Right cardiac atrium (tissue), 5 donors: ENCODE results near the gene TNRC18. TPM values are rescaled to one million over a fixed set of nuclear protein-coding genes. Genes with fewer than 3 reads are reported as not detected.

Source experiments
- ATAC-seq, 2 donors: fragments of 200-7000 bp; cut with Tn5 transposase; one replicate each; pipeline versions ENCODE4 v1.8.0 to v1.9.1; 2020; ENCODE audit warnings: moderate library complexity in 2 of 2, mild to moderate bottlenecking in 1 of 2
- DNase-seq, 3 donors: peaks; one replicate each; pipeline ENCODE4 v3.0.0-alpha.2; 2020
- H3K27ac ChIP-seq: one replicate; pipeline ENCODE4 v1.5.1; 2013; ENCODE audit warnings: mild to moderate bottlenecking, low read length, control low read depth, moderate library complexity
- H3K27me3 ChIP-seq: one replicate; pipeline ENCODE4 v1.6.1; 2013; ENCODE audit not compliant: control insufficient read depth, insufficient read depth
- H3K4me1 ChIP-seq: one replicate; pipeline ENCODE4 v1.6.1; 2013; ENCODE audit warnings: low read length; ENCODE audit not compliant: control insufficient read depth, insufficient read depth
- H3K4me3 ChIP-seq: one replicate; pipeline ENCODE4 v1.5.1; 2013; ENCODE audit warnings: low read length, control low read depth
- H3K9me3 ChIP-seq: one replicate; pipeline ENCODE4 v1.6.1; 2013; ENCODE audit warnings: low read length; ENCODE audit not compliant: control insufficient read depth
- WGBS: extraction: QIAGEN DNeasy Blood & Tissue Kit; methylation state at CpG from one replicate; pipeline ENCODE4 v1.1.7; 2013; 5-methylcytosine and 5-hydroxymethylcytosine counted together
- intact Hi-C, 4 donors: fragments of 100-400 bp; cut with DNase I; formaldehyde crosslinking; loops; one replicate each; pipeline versions ENCODE4 v1.11.0 to v1.14.0; 2022 to 2023
- polyA plus RNA-seq: library from polyadenylated mRNA; stranded (reverse); fragments of 200-250 nt; gene quantifications from one replicate; pipeline ENCODE4 v1.2.3, GENCODE V29; 2013
- total RNA-seq, 4 donors: library from RNA; stranded (reverse); fragmentation: NEBNext Ultra II Directional; extraction: Animal tissue kit (Norgen Biotek cat#: 25700); gene quantifications; one replicate each; pipeline ENCODE4 v1.2.1, GENCODE V29; 2021
- donor health status: healthy with polysubstance abuse.
- donor health status: DM: no; HTN: yes; CAD: no.
- donor health status: DM: no; HTN: no; CAD: no.
- donor health status: DM: no; HTN: yes; CAD: no; lungs with severe emphysema.
- donor health status: DM: yes; HTN: yes; CAD: no.

Gene TNRC18
- total and polyA plus RNA-seq, 5 donors, result 33.1 to 46.6 (median 38.9) TPM

GRCh38 chr7:5458921-5459480, 35.4 kb upstream of the TNRC18 start:
- Histone ChIP-seq H3K9me3 (no peaks in the 10 kb centered on the region), H3K4me3 (no peak overlapping the region), H3K4me1 (no peaks in the 10 kb centered on the region), H3K27me3 (no peaks in the 10 kb centered on the region), H3K27ac (no peak overlapping the region)
- 94% methylated on average over 9 of the region's 9 CpGs for WGBS
- DNase-seq, result no peak
- ATAC-seq, result no peak
- intact Hi-C loops, result loop anchor here (10.0 kb wide), 3 partner anchors 94 to 224 kb away; no protein-coding TSS in a partner anchor

- intact Hi-C loops, result loop anchor here (10.0 kb wide), 3 partner anchors 92 to 222 kb away; no protein-coding TSS in a partner anchor
- no peak overlapping the region for H3K4me3 ChIP-seq
- no peaks in the 10 kb centered on the region for H3K4me1 ChIP-seq
- ATAC-seq, result no peak
- no peaks in the 10 kb centered on the region for H3K9me3 ChIP-seq
- DNase-seq, result no peak
- WGBS, result 48% methylated on average over 4 of the region's 4 CpGs
- no peaks in the 10 kb centered on the region for H3K27me3 ChIP-seq
- peak overlapping the region; percentile 0 for H3K27ac ChIP-seq
Measured at GRCh38 chr7:5457245-5457735, 33.7 kb upstream of the TNRC18 start.

GRCh38 chr7:5456409-5456808, 32.8 kb upstream of the TNRC18 start:
- DNase-seq, result no peak
- WGBS, result 95% methylated on average over 4 of the region's 4 CpGs
- no peaks in the 10 kb centered on the region for H3K27me3 ChIP-seq
- intact Hi-C loops, result loop anchor here (10.0 kb wide), 3 partner anchors 92 to 222 kb away; no protein-coding TSS in a partner anchor
- H3K9me3 ChIP-seq, result no peaks in the 10 kb centered on the region
- no peak overlapping the region for H3K27ac ChIP-seq
- no peak for ATAC-seq
- H3K4me3 ChIP-seq, result no peak overlapping the region
- no peaks in the 10 kb centered on the region for H3K4me1 ChIP-seq

GRCh38 chr7:5455581-5456219, 32.1 kb upstream of the TNRC18 start:
- DNase-seq (no peak), ATAC-seq (no peak)
- intact Hi-C loops, result loop anchor here (10.0 kb wide), 3 partner anchors 91 to 221 kb away; no protein-coding TSS in a partner anchor
- no peaks in the 10 kb centered on the region for H3K4me1 ChIP-seq
- 83% methylated on average over 22 of the region's 22 CpGs for WGBS
- no peak overlapping the region for H3K4me3 ChIP-seq
- H3K27ac ChIP-seq, result no peak overlapping the region
- H3K27me3 ChIP-seq, result no peaks in the 10 kb centered on the region
- no peaks in the 10 kb centered on the region for H3K9me3 ChIP-seq

GRCh38 chr7:5455175-5455574, 31.5 kb upstream of the TNRC18 start:
- no peak overlapping the region for H3K4me3 ChIP-seq
- H3K9me3 ChIP-seq, result no peaks in the 10 kb centered on the region
- no peaks in the 10 kb centered on the region for H3K27me3 ChIP-seq
- intact Hi-C loops, result loop anchor here (10.0 kb wide), 3 partner anchors 90 to 220 kb away; no protein-coding TSS in a partner anchor
- WGBS, result 84% methylated on average over 6 of the region's 6 CpGs
- no peak for DNase-seq
- H3K27ac ChIP-seq, result no peak overlapping the region
- ATAC-seq, result no peak
- H3K4me1 ChIP-seq, result no peaks in the 10 kb centered on the region

GRCh38 chr7:5454485-5454884, 30.9 kb upstream of the TNRC18 start:
- intact Hi-C loops, result loop anchor here (5.0 to 10.0 kb wide), 4 partner anchors 90 to 220 kb away; no protein-coding TSS in a partner anchor

GRCh38 chr7:5453566-5454075, 30.0 kb upstream of the TNRC18 start:
- DNase-seq (no peak), ATAC-seq (no peak)
- 73% methylated on average over 5 of the region's 5 CpGs for WGBS
- Histone ChIP-seq H3K4me3 (no peak overlapping the region), H3K4me1 (no peaks in the 10 kb centered on the region), H3K27ac (no peak overlapping the region), H3K9me3 (no peaks in the 10 kb centered on the region), H3K27me3 (no peaks in the 10 kb centered on the region)
- intact Hi-C loops, result loop anchor here (5.0 to 10.0 kb wide), 4 partner anchors 89 to 219 kb away; no protein-coding TSS in a partner anchor

More at GRCh38 chr7:5454485-5454884, 30.9 kb upstream of the TNRC18 start:
- Histone ChIP-seq H3K4me3 (no peak overlapping the region), H3K27me3 (no peaks in the 10 kb centered on the region), H3K27ac (no peak overlapping the region), H3K4me1 (no peaks in the 10 kb centered on the region), H3K9me3 (no peaks in the 10 kb centered on the region)
- WGBS, result 92% methylated on average over 8 of the region's 8 CpGs
- DNase-seq (no peak), ATAC-seq (no peak)

- DNase-seq (peak; percentile 77 to 87 (median 84)), ATAC-seq (peak; percentile 17 to 20)
- Histone ChIP-seq H3K27ac (no peak overlapping the region), H3K4me1 (no peaks in the 10 kb centered on the region), H3K4me3 (no peak overlapping the region), H3K9me3 (no peaks in the 10 kb centered on the region), H3K27me3 (no peaks in the 10 kb centered on the region)
- intact Hi-C loops, result loop anchor here (5.0 to 10.0 kb wide), 4 partner anchors 88 to 218 kb away; no protein-coding TSS in a partner anchor
- WGBS, result 56% methylated on average over 14 of the region's 14 CpGs
Measured at GRCh38 chr7:5452937-5453540, 29.4 kb upstream of the TNRC18 start.

- 78% methylated on average over 12 of the region's 12 CpGs for WGBS
- H3K9me3 ChIP-seq, result no peaks in the 10 kb centered on the region
- intact Hi-C loops, result loop anchor here (5.0 to 10.0 kb wide), 4 partner anchors 88 to 218 kb away; no protein-coding TSS in a partner anchor
- H3K27me3 ChIP-seq, result no peaks in the 10 kb centered on the region
- DNase-seq (peak in 1 of 3 donors; percentile 52), ATAC-seq (peak; percentile 20 to 40)
- no peak overlapping the region for H3K4me3 ChIP-seq
- no peak overlapping the region for H3K27ac ChIP-seq
- H3K4me1 ChIP-seq, result no peaks in the 10 kb centered on the region
Measured at GRCh38 chr7:5452470-5452899, 28.9 kb upstream of the TNRC18 start.

- Histone ChIP-seq H3K4me1 (no peaks in the 10 kb centered on the region), H3K27me3 (no peaks in the 10 kb centered on the region), H3K4me3 (no peak overlapping the region), H3K27ac (no peak overlapping the region), H3K9me3 (no peaks in the 10 kb centered on the region)
- WGBS, result 80% methylated on average over 13 of the region's 13 CpGs
- ATAC-seq, result peak in 1 of 2 donors; percentile 4
- DNase-seq, result peak in 1 of 3 donors; percentile 50
- intact Hi-C loops, result loop anchor here (5.0 to 10.0 kb wide), 4 partner anchors 87 to 217 kb away; no protein-coding TSS in a partner anchor
Measured at GRCh38 chr7:5451391-5451790, 27.8 kb upstream of the TNRC18 start.
